OCI-LY3 (cell line): Measurements from ENCODE around the gene MED26.

Experiments
- CTCF ChIP-seq: fragments of 200-600, 300-600 bp; sonication (generic); IDR thresholded peaks from 2 replicates; pipeline ENCODE4 v1.5.1; 2014; ENCODE audit warnings: antibody characterized with exemption, low read length, low read depth
- EZH2phosphoT487 ChIP-seq: fragments of 200-600 bp; shearing (Covaris generic); IDR thresholded peaks from 2 replicates; pipeline ENCODE4 v1.6.1; 2018; ENCODE audit warnings: antibody characterized with exemption, mixed run types, low read depth

- TF ChIP-seq CTCF (no peak), EZH2phosphoT487 (no peak)
Measured at GRCh38 chr19:16605115-16605514, 22.9 kb downstream of the MED26 start.
